ENCODE measurements around the gene LGALS13. TPM values are rescaled to one million over a fixed set of nuclear protein-coding genes. Genes with fewer than 3 reads are reported as not detected.

LGALS13 gene, protein sequence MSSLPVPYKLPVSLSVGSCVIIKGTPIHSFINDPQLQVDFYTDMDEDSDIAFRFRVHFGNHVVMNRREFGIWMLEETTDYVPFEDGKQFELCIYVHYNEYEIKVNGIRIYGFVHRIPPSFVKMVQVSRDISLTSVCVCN
- total RNA-seq (2014; rRNA removed; shearing (Covaris generic)) = not detected in 2 replicates

DNA sequence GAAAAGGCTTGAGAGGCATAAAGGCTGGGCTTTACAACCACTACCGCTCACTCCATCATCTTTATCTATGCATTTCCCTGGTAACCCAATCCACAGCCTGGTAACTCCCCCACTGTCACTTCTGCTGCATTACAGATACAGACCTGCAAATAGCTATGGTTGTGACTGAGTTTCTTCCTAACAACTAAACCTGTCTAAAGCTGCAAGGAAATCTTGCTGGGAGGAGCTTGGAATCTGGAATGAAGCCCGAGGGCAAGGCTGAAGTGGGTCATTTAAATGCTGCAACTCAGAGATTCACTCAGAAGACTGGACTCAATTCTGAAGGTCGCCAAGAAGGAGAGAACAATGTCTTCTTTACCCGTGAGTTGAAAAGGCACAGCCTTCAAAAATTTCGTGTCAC, at the start of gene LGALS13:
Gene LGALS13, plus strand, starts transcription at position 301 of the 400 bp plus-strand sequence. Its CDS starts 45 bp downstream, at position 346.
- no peak for DNase-seq (ENCODE audit: low read depth)

- DNase-seq (ENCODE audit: low read depth) = no peak
These were observed 49.2 kb upstream of the LGALS13 start for GRCh38 chr19:39553082-39553652.

DNA sequence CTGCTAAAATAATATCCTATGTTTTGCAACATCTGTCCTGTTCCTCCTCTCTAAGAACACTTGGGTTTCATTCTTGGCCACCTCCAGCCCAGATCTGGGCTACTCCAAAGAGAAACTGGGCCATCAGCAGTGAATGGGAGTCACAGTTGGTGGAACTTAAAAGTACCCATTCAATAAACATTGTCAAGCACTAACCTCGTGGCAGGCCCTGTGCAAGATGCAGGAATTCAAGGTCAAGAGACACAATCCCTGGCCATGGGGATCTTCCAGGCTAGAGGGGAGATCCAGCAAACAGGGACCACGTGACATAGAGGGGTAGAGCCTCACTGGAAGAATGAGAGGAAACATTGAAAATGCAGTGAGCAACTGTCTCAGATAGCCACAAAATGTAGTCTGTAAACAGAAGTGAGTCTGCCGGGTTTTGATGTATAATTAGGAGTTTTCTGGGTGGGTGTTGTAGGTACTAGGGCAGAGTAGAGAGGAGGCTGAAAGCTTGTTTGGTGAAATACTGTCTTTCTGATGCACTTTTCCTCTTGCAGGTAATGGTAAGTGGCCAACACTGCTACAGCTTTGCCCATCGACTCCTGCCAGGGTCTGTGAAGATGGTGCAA, 47.5 kb upstream of the LGALS13 start:
- DNase-seq (ENCODE audit: low read depth) = no peak

DNA sequence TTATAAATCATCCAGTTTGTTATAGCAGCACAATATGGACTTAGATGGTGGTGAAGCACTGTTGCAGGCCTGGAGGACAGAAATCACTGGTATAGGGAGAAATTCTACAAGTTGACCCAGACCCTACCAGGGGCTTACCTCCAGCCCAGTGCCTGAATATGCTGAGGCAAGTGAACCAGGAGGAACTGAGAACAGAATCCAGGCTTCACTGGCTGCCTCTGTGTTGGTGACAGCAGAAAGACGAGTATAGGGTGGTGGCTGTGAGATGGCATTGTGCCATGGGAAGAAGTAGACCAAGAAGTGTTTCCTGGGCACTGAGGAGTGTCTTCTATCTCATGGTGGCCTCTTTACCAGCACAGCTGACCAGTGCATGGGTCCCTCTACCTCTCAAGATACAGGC, 46.4 kb upstream of the LGALS13 start:
- no peak for DNase-seq (ENCODE audit: low read depth)

- peak; percentile 70 for DNase-seq (ENCODE audit: low read depth)
These were observed 44.3 kb upstream of the LGALS13 start for GRCh38 chr19:39557811-39558623.

GRCh38 chr19:39558624-39559117, 43.7 kb upstream of the LGALS13 start:
- no peak for DNase-seq (ENCODE audit: low read depth)

GRCh38 chr19:39563408-39563807, 38.9 kb upstream of the LGALS13 start:
- DNase-seq (ENCODE audit: low read depth) = peak; percentile 73

DNA sequence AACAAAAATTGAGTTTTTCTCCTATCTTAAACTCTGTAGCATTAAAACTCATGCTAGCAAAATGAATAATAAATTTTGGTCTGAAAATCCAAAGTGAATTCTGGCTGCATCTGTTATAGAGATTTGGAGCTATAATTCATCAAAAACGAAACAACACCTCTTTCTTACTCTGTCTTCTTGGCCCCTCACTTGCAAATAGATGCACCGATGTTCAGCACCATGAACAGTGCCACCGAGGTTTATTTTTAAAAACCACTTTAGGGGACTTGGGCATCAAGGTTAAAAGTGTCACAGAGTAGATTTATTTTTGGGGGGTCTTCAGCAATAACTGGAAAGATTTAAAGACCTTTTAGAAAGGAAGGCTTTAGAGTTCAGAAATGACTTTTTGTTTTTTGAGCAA, 36.3 kb upstream of the LGALS13 start:
- DNase-seq (ENCODE audit: low read depth) = no peak

- DNase-seq (ENCODE audit: low read depth) = peak; percentile 49
These were observed 33.7 kb upstream of the LGALS13 start for GRCh38 chr19:39568604-39569003.

- DNase-seq (ENCODE audit: low read depth) = no peak
These were observed 19.9 kb upstream of the LGALS13 start for GRCh38 chr19:39582442-39582841.

GRCh38 chr19:39582891-39583625, 19.3 kb upstream of the LGALS13 start:
- no peak for DNase-seq (ENCODE audit: low read depth)

- no peak for DNase-seq (ENCODE audit: low read depth)
These were observed 14.8 kb upstream of the LGALS13 start for GRCh38 chr19:39587496-39587895.

DNA sequence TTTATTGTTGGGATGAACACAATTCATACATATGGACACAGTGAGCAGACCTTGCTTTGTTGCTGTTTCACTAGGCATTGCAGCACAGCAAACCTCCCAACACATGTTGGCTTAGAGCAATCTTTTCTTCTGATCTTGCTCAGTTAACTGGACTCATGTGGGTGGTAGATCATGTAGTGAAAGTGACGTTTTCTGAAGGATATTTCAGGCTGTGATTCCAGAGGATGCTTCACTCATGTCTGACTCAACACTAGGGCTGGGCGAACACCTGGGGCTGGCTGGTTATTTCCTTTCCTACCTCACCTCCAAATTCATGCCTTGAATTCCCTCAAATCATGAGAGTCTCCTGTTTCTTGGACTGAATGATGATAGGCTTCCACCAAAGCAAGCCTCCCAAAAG, 14.3 kb upstream of the LGALS13 start:
- no peak for DNase-seq (ENCODE audit: low read depth)

- peak; percentile 14 for DNase-seq (ENCODE audit: low read depth)
These were observed 12.1 kb upstream of the LGALS13 start for GRCh38 chr19:39590265-39590664.

GRCh38 chr19:39592381-39592780, 9.9 kb upstream of the LGALS13 start:
- DNase-seq (ENCODE audit: low read depth) = no peak

DNA sequence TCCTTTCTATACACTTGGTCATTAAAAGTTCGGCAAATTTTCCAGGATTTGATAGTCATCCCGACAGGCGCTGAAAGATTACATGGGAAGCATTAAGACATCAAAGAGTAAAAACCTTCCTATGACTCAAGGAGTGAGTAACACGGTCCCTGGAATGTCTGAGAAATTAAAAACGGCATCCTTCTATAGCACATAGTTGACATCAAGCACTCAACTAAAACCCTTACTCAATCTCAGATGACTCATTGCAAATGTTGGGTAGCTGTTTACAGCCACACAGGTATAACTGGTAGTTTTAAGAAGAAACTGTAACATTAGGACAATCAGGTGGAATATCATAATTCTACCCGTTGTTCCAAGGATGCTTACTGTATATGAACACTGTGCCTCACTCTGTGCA, 6.4 kb upstream of the LGALS13 start:
- DNase-seq (ENCODE audit: low read depth) = peak; percentile 39

DNA sequence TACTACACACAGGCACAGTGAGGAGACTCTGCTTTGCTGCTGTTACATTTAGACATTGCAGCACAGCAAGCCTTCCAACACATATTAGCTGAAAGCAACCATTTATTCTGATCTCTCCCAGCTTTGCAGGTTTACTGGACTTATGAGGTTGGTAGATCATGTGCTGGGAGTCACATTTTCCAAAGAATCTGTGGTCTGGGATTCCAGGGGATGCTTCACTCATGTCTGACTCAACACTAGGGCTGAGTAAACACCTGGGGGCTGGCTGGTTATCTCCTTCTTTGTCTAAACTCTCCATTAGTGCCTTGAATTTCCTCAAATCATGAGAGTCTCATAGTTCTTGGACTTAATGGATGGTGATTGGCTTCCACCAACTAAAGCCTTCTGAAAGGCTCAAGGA, 5.4 kb upstream of the LGALS13 start:
- peak; percentile 13 for DNase-seq (ENCODE audit: low read depth)

GRCh38 chr19:39599116-39599515, 3.2 kb upstream of the LGALS13 start:
- DNase-seq (ENCODE audit: low read depth) = peak; percentile 39

GRCh38 chr19:39603825-39604224, 1.5 kb downstream of the LGALS13 start:
- DNase-seq (ENCODE audit: low read depth) = no peak

- no peak for DNase-seq (ENCODE audit: low read depth)
These were observed 4.7 kb downstream of the LGALS13 start for GRCh38 chr19:39607021-39607420.

DNA sequence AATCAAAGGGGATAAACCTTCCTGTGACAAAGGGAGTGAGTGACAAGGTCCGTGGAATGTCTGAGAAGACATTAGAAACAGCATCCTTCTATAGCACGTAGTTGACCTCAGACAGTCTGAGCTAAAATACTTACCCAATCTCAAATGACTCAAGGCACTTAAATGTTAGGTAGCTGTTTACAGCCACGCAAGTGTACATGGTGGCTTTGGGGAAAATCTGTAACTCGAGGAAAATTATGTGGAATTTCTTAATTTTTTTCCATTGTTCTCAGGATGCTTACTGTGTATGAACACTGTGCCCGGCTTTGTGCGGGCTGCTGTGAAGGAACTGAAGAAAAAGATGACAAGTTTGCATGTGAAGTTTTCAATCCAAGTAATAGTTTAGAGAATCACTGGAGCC, 5.2 kb downstream of the LGALS13 start:
- no peak for DNase-seq (ENCODE audit: low read depth)

- DNase-seq (ENCODE audit: low read depth) = no peak
These were observed 11.3 kb downstream of the LGALS13 start for GRCh38 chr19:39613597-39613996.
